Neural cell (in vitro differentiated cells): ENCODE results near the gene AGBL3. TPM values are rescaled to one million over a fixed set of nuclear protein-coding genes. Genes with fewer than 3 reads are reported as not detected.
"Not testable (repeated sequence)": the region's sequence is repeated elsewhere in the genome, so short reads cannot be mapped to it uniquely, and the experiment has no call there.

Source experiments
- H2AFZ ChIP-seq: fragments of 200-600, 300-800 bp; sonication (generic), shearing (Covaris generic); 2 replicates; pipeline ENCODE4 v1.6.0; 2014; ENCODE audit warnings: low read depth, mild to moderate bottlenecking, antibody characterized with exemption, low read length, moderate library complexity
- H3F3A ChIP-seq: fragments of 200-600 bp; shearing (Covaris generic); 2 replicates; pipeline ENCODE4 v1.6.1; 2016; ENCODE audit warnings: mild to moderate bottlenecking, moderate library complexity, mixed read lengths, antibody characterized with exemption, low read length; ENCODE audit not compliant: insufficient read depth, poor library complexity, severe bottlenecking
- H3K27ac ChIP-seq: fragments of 200-600, 300-800 bp; sonication (generic), shearing (Covaris generic); 2 replicates; pipeline ENCODE4 v1.5.1; 2014; ENCODE audit warnings: mild to moderate bottlenecking, low read length, moderate library complexity
- H3K27me3 ChIP-seq: fragments of 300-800, 200-600 bp; sonication (generic), shearing (Covaris generic); 2 replicates; pipeline ENCODE4 v1.6.0; 2014; ENCODE audit warnings: mild to moderate bottlenecking, low read depth, low read length, moderate library complexity; ENCODE audit not compliant: insufficient read depth
- H3K36me3 ChIP-seq: fragments of 300-800, 200-600 bp; sonication (generic), shearing (Covaris generic); 2 replicates; pipeline ENCODE4 v1.5.1; 2014; ENCODE audit warnings: mild to moderate bottlenecking, antibody characterized with exemption, low read length, moderate library complexity; ENCODE audit not compliant: insufficient read depth
- H3K4me2 ChIP-seq: fragments of 300-800, 200-600 bp; sonication (generic), shearing (Covaris generic); 2 replicates; pipeline ENCODE4 v1.6.0; 2014; ENCODE audit warnings: mild to moderate bottlenecking, low read length
- H3K4me3 ChIP-seq: fragments of 300-800, 200-600 bp; sonication (generic), shearing (Covaris generic); 2 replicates; pipeline ENCODE4 v1.5.1; 2014; ENCODE audit warnings: mild to moderate bottlenecking, low read length, moderate library complexity
- H3K79me2 ChIP-seq: fragments of 200-600 bp; shearing (Covaris generic); replicated peaks from 2 replicates; pipeline ENCODE4 v1.6.0; 2014; ENCODE audit warnings: mild to moderate bottlenecking, low read length, moderate library complexity; ENCODE audit not compliant: insufficient read depth
- H3K9ac ChIP-seq: fragments of 300-800, 200-600 bp; sonication (generic), shearing (Covaris generic); 2 replicates; pipeline ENCODE4 v1.6.1; 2016; ENCODE audit warnings: mild to moderate bottlenecking, low read length, mixed read lengths
- H3K9me2 ChIP-seq: fragments of 200-600 bp; shearing (Covaris generic); 2 replicates; pipeline ENCODE4 v1.6.1; 2016; ENCODE audit warnings: mild to moderate bottlenecking, low read length, mixed read lengths; ENCODE audit not compliant: insufficient read depth
- H3K9me3 ChIP-seq: fragments of 200-600, 300-800 bp; sonication (generic), shearing (Covaris generic); 2 replicates; pipeline ENCODE4 v1.6.1; 2016; ENCODE audit warnings: mild to moderate bottlenecking, mixed run types, low read length, moderate library complexity, mixed read lengths
- H4K20me1 ChIP-seq: fragments of 200-600 bp; shearing (Covaris generic); 2 replicates; pipeline ENCODE4 v1.6.1; 2016; ENCODE audit warnings: mild to moderate bottlenecking, mixed run types; ENCODE audit not compliant: insufficient read depth
- CTCF ChIP-seq: fragments of 450-650 bp; IDR thresholded peaks from 2 replicates; pipeline ENCODE4 v1.5.1; 2014; ENCODE audit warnings: antibody characterized with exemption, mild to moderate bottlenecking, moderate library complexity; ENCODE audit not compliant: poor library complexity, severe bottlenecking
- EP300 ChIP-seq: fragments of 450-650 bp; conservative IDR thresholded peaks from 2 replicates; pipeline ENCODE4 v1.6.1; 2014; ENCODE audit warnings: antibody characterized with exemption, mild to moderate bottlenecking, moderate library complexity; ENCODE audit not compliant: poor library complexity, severe bottlenecking
- EZH2 ChIP-seq: fragments of 200-600, 300-800 bp; shearing (Covaris generic), sonication (generic); IDR thresholded peaks from 2 replicates; pipeline ENCODE4 v1.6.1; 2014; ENCODE audit warnings: antibody characterized with exemption, low read length, borderline replicate concordance, mild to moderate bottlenecking; ENCODE audit not compliant: insufficient read depth, poor library complexity, severe bottlenecking
- MXI1 ChIP-seq: fragments of 450-650 bp; conservative IDR thresholded peaks from 2 replicates; pipeline ENCODE4 v1.6.1; 2014; ENCODE audit warnings: antibody characterized with exemption, mild to moderate bottlenecking; ENCODE audit not compliant: poor library complexity, severe bottlenecking
- POLR2AphosphoS5 ChIP-seq: IDR thresholded peaks from 2 replicates; pipeline ENCODE4 v1.6.1; 2012
- RAD21 ChIP-seq: fragments of 450-650 bp; conservative IDR thresholded peaks from 2 replicates; pipeline ENCODE4 v1.6.1; 2014; ENCODE audit warnings: antibody characterized with exemption, mild to moderate bottlenecking, moderate library complexity
- REST ChIP-seq: IDR thresholded peaks from 2 replicates; pipeline ENCODE4 v1.6.1; 2012; ENCODE audit warnings: borderline replicate concordance
- SMC3 ChIP-seq: fragments of 450-650 bp; conservative IDR thresholded peaks from 2 replicates; pipeline ENCODE4 v1.6.1; 2014; ENCODE audit warnings: antibody characterized with exemption, mild to moderate bottlenecking, moderate library complexity; ENCODE audit not compliant: poor library complexity
- TAF1 ChIP-seq: IDR thresholded peaks from 2 replicates; pipeline ENCODE4 v1.6.1; 2012; ENCODE audit warnings: low read depth
- polyA plus RNA-seq: library from polyadenylated mRNA; depleted of rRNA; stranded (reverse); fragments of >200 nt; gene quantifications from 2 replicates; pipeline ENCODE4 v1.2.3, GENCODE V29; 2014

AGBL3 gene
- polyA plus RNA-seq, 1 donor from 2014 or later = 9.5 TPM

GRCh38 chr7:135170998-135171481 is 184.7 kb downstream of the AGBL3 start:
- Histone ChIP-seq H3K4me3 (peak overlapping the region; percentile 96), H3K9ac (peak overlapping the region; percentile 69)

GRCh38 chr7:135171581-135172291 is 185.4 kb downstream of the AGBL3 start:
- not testable (repeated sequence) for H3K36me3 ChIP-seq, H3K4me2 ChIP-seq, H3K27ac ChIP-seq, H3K9ac ChIP-seq, H3K4me3 ChIP-seq, H3K9me3 ChIP-seq, H3K79me2 ChIP-seq, H3F3A ChIP-seq, H4K20me1 ChIP-seq, H3K9me2 ChIP-seq, H2AFZ ChIP-seq, H3K27me3 ChIP-seq

More at GRCh38 chr7:135170998-135171481, 184.7 kb downstream of the AGBL3 start:
- H3F3A ChIP-seq, H3K9me2 ChIP-seq, H3K36me3 ChIP-seq, H3K9me3 ChIP-seq, H3K4me2 ChIP-seq, H2AFZ ChIP-seq, H3K79me2 ChIP-seq, H3K27ac ChIP-seq, H3K27me3 ChIP-seq, H4K20me1 ChIP-seq: not testable (repeated sequence)

- H3K27ac ChIP-seq, H3F3A ChIP-seq, H3K27me3 ChIP-seq, H3K36me3 ChIP-seq, H4K20me1 ChIP-seq, H3K4me2 ChIP-seq, H3K9ac ChIP-seq, H3K79me2 ChIP-seq, H2AFZ ChIP-seq, H3K9me3 ChIP-seq, H3K9me2 ChIP-seq, H3K4me3 ChIP-seq: not testable (repeated sequence)
These were observed 187.6 kb downstream of the AGBL3 start for GRCh38 chr7:135173916-135174315.

- TF ChIP-seq RAD21 (no peak), REST (no peak), EZH2 (no peak), MXI1 (no peak), TAF1 (no peak), POLR2AphosphoS5 (no peak), EP300 (no peak), CTCF (no peak), SMC3 (no peak)
- H3K27ac ChIP-seq = no peak overlapping the region
- H2AFZ ChIP-seq = no peak overlapping the region
These were observed 188.6 kb downstream of the AGBL3 start for GRCh38 chr7:135174941-135175340.

More at GRCh38 chr7:135174941-135175340, 188.6 kb downstream of the AGBL3 start:
- no peaks in the 10 kb centered on the region for H3F3A ChIP-seq
- H3K79me2 ChIP-seq = no peaks in the 10 kb centered on the region
- H3K4me2 ChIP-seq = no peak overlapping the region
- H3K27me3 ChIP-seq = no peaks in the 10 kb centered on the region
- no peaks in the 10 kb centered on the region for H4K20me1 ChIP-seq
- H3K9ac ChIP-seq = no peak overlapping the region
- no peaks in the 10 kb centered on the region for H3K9me2 ChIP-seq
- no peak overlapping the region for H3K4me3 ChIP-seq
- no peaks in the 10 kb centered on the region for H3K9me3 ChIP-seq
- no peaks in the 10 kb centered on the region for H3K36me3 ChIP-seq
